Panc1 (cell line): Measurements from ENCODE around the gene PRDM5. TPM values are rescaled to one million over a fixed set of nuclear protein-coding genes. Genes with fewer than 3 reads are reported as not detected.

ENCODE experiments used
- ATAC-seq: fragments of 200-7000 bp; cut with Tn5 transposase; 2 replicates; pipeline ENCODE4 v1.9.1; 2020; ENCODE audit warnings: mild to moderate bottlenecking, moderate library complexity
- BruUV-seq: library from RNA; stranded (reverse); fragments of 400-500 nt; replicated peaks from 2 replicates; lab custom pipeline; 2021; lab: Mats Ljungman, UMichigan
- CTCF ChIA-PET: fragments of 300-600 bp; sonication (Branson Sonifier 250); formaldehyde crosslinking; loops from one replicate; lab custom pipeline; 2022; ENCODE audit warnings: antibody characterized with exemption; lab: Charles Lee
- POLR2A ChIA-PET: fragments of 300-600 bp; sonication (Branson Sonifier 250); formaldehyde crosslinking; loops from one replicate; lab custom pipeline; 2022; ENCODE audit warnings: antibody characterized with exemption; lab: Charles Lee
- DNase-seq: peaks from one replicate; pipeline ENCODE4 v3.0.0-alpha.2; 2010; ENCODE audit warnings: low read depth, low spot score
- H3K27ac ChIP-seq: 2 replicates; pipeline ENCODE4 v1.5.1; 2011; ENCODE audit warnings: mild to moderate bottlenecking, low read length, inconsistent platforms
- H3K27me3 ChIP-seq: fragments of 200-500 bp; sonication (Bioruptor generic); 2 replicates; pipeline ENCODE4 v1.6.0; 2014; ENCODE audit warnings: low read length, inconsistent platforms; ENCODE audit not compliant: control insufficient read depth, insufficient read depth
- H3K36me3 ChIP-seq: fragments of 200-500 bp; sonication (Bioruptor generic); 2 replicates; pipeline ENCODE4 v1.5.1; 2014; ENCODE audit warnings: inconsistent platforms, mild to moderate bottlenecking, low read length, moderate library complexity; ENCODE audit not compliant: control insufficient read depth, insufficient read depth
- H3K4me1 ChIP-seq: 2 replicates; pipeline ENCODE4 v1.5.1; 2011; ENCODE audit warnings: inconsistent platforms, mild to moderate bottlenecking, low read length, moderate library complexity; ENCODE audit not compliant: control insufficient read depth, insufficient read depth
- H3K4me3 ChIP-seq, 2 experiments: 2 replicates each; pipeline ENCODE4 v1.5.1; 2011 to 2012; ENCODE audit warnings: low read depth in 2 of 2, low read length in 2 of 2, mild to moderate bottlenecking in 2 of 2, inconsistent platforms in 1 of 2, moderate library complexity in 1 of 2
- H3K9me3 ChIP-seq: fragments of 200-500 bp; sonication (Bioruptor generic); 2 replicates; pipeline ENCODE4 v1.5.1; 2014; ENCODE audit warnings: low read depth, mild to moderate bottlenecking, inconsistent platforms, low read length, moderate library complexity; ENCODE audit not compliant: control insufficient read depth, insufficient read depth
- CTCF ChIP-seq: fragments of 450-650 bp; IDR thresholded peaks from 2 replicates; pipeline ENCODE4 v1.5.1; 2017; ENCODE audit warnings: mild to moderate bottlenecking
- REST ChIP-seq, 2 experiments: IDR thresholded peaks; 2 replicates each; pipeline ENCODE4 v1.6.1; 2011 to 2012; ENCODE audit warnings: low read depth in 2 of 2, control low read depth in 1 of 2, low read length in 1 of 2, mild to moderate bottlenecking in 1 of 2, moderate library complexity in 1 of 2; ENCODE audit not compliant: insufficient read depth in 1 of 2
- SIN3A ChIP-seq: IDR thresholded peaks from 2 replicates; pipeline ENCODE4 v1.6.1; 2012; ENCODE audit warnings: low read depth, mild to moderate bottlenecking, low read length, moderate library complexity, borderline replicate concordance; ENCODE audit not compliant: insufficient read depth
- TCF7L2 ChIP-seq: IDR thresholded peaks from 2 replicates; pipeline ENCODE4 v1.6.1; 2011; ENCODE audit warnings: mild to moderate bottlenecking, low read depth, low read length, inconsistent platforms
- in situ Hi-C: cut with HindIII; loops from 2 replicates; pipeline ENCODE4 v1.10.0; 2016; ENCODE audit warnings: low sequenced_read_pairs, low pct_unique_long_range_greater_than_20kb
- intact Hi-C: fragments of 100-400 bp; cut with micrococcal nuclease; formaldehyde crosslinking; loops from one replicate; pipeline ENCODE4 v1.10.0; 2022; ENCODE audit not compliant: unreplicated experiment
- total RNA-seq: library from RNA; stranded (reverse); gene quantifications from one replicate; pipeline ENCODE4 v1.2.1, GENCODE V29; 2021; ENCODE audit not compliant: unreplicated experiment

Gene PRDM5
- total RNA-seq, 1 experiment from 2014 or later = 8.4 TPM

GRCh38 chr4:120829113-120829831 lies 93.3 kb downstream of the PRDM5 start:
- no peaks in the 10 kb centered on the region for H3K4me1 ChIP-seq
- CTCF ChIA-PET = no interaction called here
- no peak for TF ChIP-seq CTCF
- TF ChIP-seq REST (IDR thresholded peaks at IDR 0.05; ENCODE audit: insufficient read depth in 1 of 2, low read depth in 2 of 2, low read length in 1 of 2) = no peak
- ATAC-seq (no peak), DNase-seq (no peak)
- H3K27me3 ChIP-seq = no peaks in the 10 kb centered on the region
- H3K9me3 ChIP-seq = no peaks in the 10 kb centered on the region
- no peak overlapping the region for H3K27ac ChIP-seq
- no peaks in the 10 kb centered on the region for H3K36me3 ChIP-seq
- POLR2A ChIA-PET = no interaction called here
- BruUV-seq = no TSS peak
- in situ Hi-C loops = no loop called here
- intact Hi-C loops = no loop called here
- H3K4me3 ChIP-seq = no peak overlapping the region

- POLR2A ChIA-PET = no interaction called here
- Histone ChIP-seq H3K9me3 (no peaks in the 10 kb centered on the region), H3K4me3 (no peak overlapping the region), H3K27ac (no peak overlapping the region), H3K4me1 (no peaks in the 10 kb centered on the region), H3K27me3 (no peaks in the 10 kb centered on the region), H3K36me3 (no peaks in the 10 kb centered on the region)
- no TSS peak for BruUV-seq
- in situ Hi-C loops (no loop called here), intact Hi-C loops (no loop called here)
- ATAC-seq (no peak), DNase-seq (no peak)
- CTCF ChIA-PET = no interaction called here
- TF ChIP-seq CTCF (no peak), SIN3A (no peak), TCF7L2 (no peak), REST (IDR thresholded peaks at IDR 0.05; ENCODE audit: insufficient read depth in 1 of 2, low read depth in 2 of 2, low read length in 1 of 2) (no peak)
Measured at GRCh38 chr4:120826853-120827252, 95.7 kb downstream of the PRDM5 start.
